Esophagus muscularis mucosa (tissue), 4 donors: Measurements from ENCODE around the gene GNGT1.

Experiments
- CTCF ChIP-seq, 3 experiments: fragments of 200-600 bp in 2 of 3; fragments of 450-650 bp in 1 of 3; sonication (generic) in 2 of 3; IDR thresholded peaks; one replicate each; pipeline ENCODE4 v1.5.1; 2017 to 2019; ENCODE audit warnings: antibody characterized with exemption in 3 of 3, mild to moderate bottlenecking in 2 of 3, moderate library complexity in 1 of 3
- EP300 ChIP-seq: sonication (generic); formaldehyde crosslinking; IDR thresholded peaks from one replicate; pipeline ENCODE4 v1.6.1; 2017; ENCODE audit warnings: antibody characterized with exemption
- POLR2A ChIP-seq: fragments of 450-650 bp; IDR thresholded peaks from one replicate; pipeline ENCODE4 v1.6.1; 2017; ENCODE audit warnings: antibody characterized with exemption, moderate library complexity, mild to moderate bottlenecking, low read depth
- POLR2AphosphoS5 ChIP-seq, 2 donors: sonication (generic); formaldehyde crosslinking; IDR thresholded peaks; one replicate each; pipeline ENCODE4 v1.6.1; 2017; ENCODE audit warnings: antibody characterized with exemption in 2 of 2

GRCh38 chr7:93895859-93896600 lies 10.3 kb upstream of the GNGT1 start:
- no peak for TF ChIP-seq POLR2A
- no peak for TF ChIP-seq EP300
- no peak for TF ChIP-seq CTCF (IDR thresholded peaks at IDR 0.05)
- TF ChIP-seq POLR2AphosphoS5 (IDR thresholded peaks at IDR 0.05) = no peak
